OCI-LY7 (cell line): ENCODE data around the gene SMIM27. TPM values are rescaled to one million over a fixed set of nuclear protein-coding genes. Genes with fewer than 3 reads are reported as not detected.
A peak's percentile ranks its signal among the peaks of the same experiment; 100 is the strongest.

Source experiments
- BruUV-seq: library from RNA; stranded (reverse); fragments of 400-500 nt; replicated peaks from 2 replicates; lab custom pipeline; 2021; lab: Mats Ljungman, UMichigan
- CTCF ChIA-PET: fragments of 300-600 bp; sonication (Branson Sonifier 250); formaldehyde crosslinking; loops from one replicate; lab custom pipeline; 2022; ENCODE audit warnings: antibody characterized with exemption; ENCODE audit not compliant: unreplicated experiment; lab: Charles Lee
- POLR2A ChIA-PET: fragments of 300-600 bp; sonication (Branson Sonifier 250); formaldehyde crosslinking; loops from one replicate; lab custom pipeline; 2022; ENCODE audit warnings: antibody characterized with exemption; lab: Charles Lee
- DNase-seq: peaks from one replicate; pipeline ENCODE4 v3.0.0-alpha.2; 2015; ENCODE audit warnings: low spot score
- H2AFZ ChIP-seq: fragments of 200-600 bp; sonication (generic), shearing (Covaris generic); 2 replicates; pipeline ENCODE4 v1.6.1; 2014; ENCODE audit warnings: mild to moderate bottlenecking, antibody characterized with exemption, low read length, moderate library complexity
- H3K27ac ChIP-seq: fragments of 200-600 bp; sonication (generic); 2 replicates; pipeline ENCODE4 v1.5.1; 2014; ENCODE audit warnings: mixed run types, low read depth, mild to moderate bottlenecking, moderate library complexity, low read length, inconsistent platforms; ENCODE audit not compliant: poor library complexity, severe bottlenecking
- H3K36me3 ChIP-seq: fragments of 200-600 bp; sonication (generic); 2 replicates; pipeline ENCODE4 v1.6.1; 2014; ENCODE audit warnings: mild to moderate bottlenecking, antibody characterized with exemption, low read length, moderate library complexity, mixed read lengths; ENCODE audit not compliant: insufficient read depth
- H3K4me1 ChIP-seq: fragments of 200-600 bp; sonication (generic); 2 replicates; pipeline ENCODE4 v1.5.1; 2014; ENCODE audit warnings: mild to moderate bottlenecking, low read length; ENCODE audit not compliant: insufficient read depth, poor library complexity, severe bottlenecking
- H3K4me2 ChIP-seq: fragments of 200-600 bp; sonication (generic); 2 replicates; pipeline ENCODE4 v1.6.1; 2014; ENCODE audit warnings: mild to moderate bottlenecking, low read length
- H3K4me3 ChIP-seq: fragments of 200-600 bp; sonication (generic); 2 replicates; pipeline ENCODE4 v1.5.1; 2014; ENCODE audit warnings: mild to moderate bottlenecking, low read depth, low read length; ENCODE audit not compliant: poor library complexity, severe bottlenecking
- H3K79me2 ChIP-seq: fragments of 200-600 bp; sonication (generic); 2 replicates; pipeline ENCODE4 v1.6.1; 2016; ENCODE audit warnings: low read depth, mild to moderate bottlenecking, low read length, moderate library complexity, mixed read lengths; ENCODE audit not compliant: insufficient read depth
- H3K9me2 ChIP-seq: fragments of 200-600 bp; sonication (generic); 2 replicates; pipeline ENCODE4 v1.6.1; 2016; ENCODE audit warnings: mild to moderate bottlenecking, low read length, mixed read lengths; ENCODE audit not compliant: insufficient read depth
- H3K9me3 ChIP-seq: fragments of 200-600 bp; sonication (generic); 2 replicates; pipeline ENCODE4 v1.6.1; 2014; ENCODE audit warnings: mild to moderate bottlenecking, mixed run types, low read length, mixed read lengths
- H4K20me1 ChIP-seq: fragments of 200-600 bp; sonication (generic); 2 replicates; pipeline ENCODE4 v1.6.1; 2014; ENCODE audit warnings: mild to moderate bottlenecking, antibody characterized with exemption, low read length, moderate library complexity, mixed read lengths; ENCODE audit not compliant: insufficient read depth
- EZH2phosphoT487 ChIP-seq: fragments of 200-600 bp; sonication (generic); IDR thresholded peaks from 2 replicates; pipeline ENCODE4 v1.6.1; 2018; ENCODE audit warnings: low read depth, borderline replicate concordance, mild to moderate bottlenecking, mixed run types, antibody characterized with exemption, low read length, moderate library complexity, mixed read lengths
- intact Hi-C: fragments of 100-400 bp; cut with micrococcal nuclease; formaldehyde crosslinking; loops from one replicate; pipeline ENCODE4 v1.10.0; 2022; ENCODE audit not compliant: unreplicated experiment
- total RNA-seq, 2 experiments: library from RNA; depleted of rRNA in 1 of 2; stranded (reverse); fragments of >200 nt in 1 of 2; shearing (Covaris generic) in 1 of 2; gene quantifications; 2 replicates each; pipeline ENCODE4 v1.2.3, GENCODE V29; 2014 to 2022
- TF ChIP-seq, protein P1 (sequence below): fragments of 200-600 bp; sonication (generic); conservative IDR thresholded peaks from 2 replicates; pipeline ENCODE4 v1.5.1; 2014; ENCODE audit warnings: mild to moderate bottlenecking, antibody characterized with exemption, low read length, moderate library complexity, mixed read lengths

Gene SMIM27
- total RNA-seq, 2 experiments from 2014 or later: 19.5 to 21.2 TPM

DNA sequence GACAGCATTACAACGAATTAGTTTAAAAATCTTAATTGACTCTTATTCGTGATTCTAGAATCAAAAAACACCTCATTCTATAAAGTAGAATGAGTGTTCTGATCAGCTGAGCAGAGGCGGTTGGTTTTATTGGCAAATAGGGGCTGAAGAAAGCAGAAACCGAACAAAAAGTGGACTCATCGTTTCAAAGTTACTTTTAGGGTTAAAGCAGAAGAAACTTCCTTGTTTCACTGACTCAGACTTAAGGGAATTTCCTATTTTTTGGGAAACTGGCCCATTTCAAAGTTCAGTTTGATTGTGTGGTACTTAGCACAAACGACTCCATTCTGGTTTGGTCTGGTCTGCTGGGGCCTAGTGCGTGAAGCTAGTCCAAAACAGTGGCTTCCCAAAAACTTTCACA, 21.7 kb downstream of the SMIM27 start:
- Histone ChIP-seq H2AFZ (peak overlapping the region; percentile 83), H4K20me1 (0 out of 2 replicates have a peak, but pooled peaks cover 8% of the 10 kb centered on the region), H3K4me1 (peaks cover 37% of the 10 kb centered on the region), H3K9me3 (no peaks in the 10 kb centered on the region), H3K36me3 (peaks cover 10% of the 10 kb centered on the region), H3K9me2 (no peaks in the 10 kb centered on the region), H3K79me2 (peaks cover 34% of the 10 kb centered on the region), H3K4me3 (peak overlapping the region; percentile 98), H3K4me2 (peak overlapping the region; percentile 93), H3K27ac (no peak overlapping the region)
- DNase-seq: no peak
- intact Hi-C loops: loop anchor here (1.0 to 5.0 kb wide), 2 partner anchors 42 to 190 kb away; partner anchors contain the start of gene ACO1
- ChIA-PET CTCF (interaction anchor here (2.1 kb wide), 1 partner anchor 195 kb away, joined by 10 read pairs; no protein-coding TSS in a partner anchor), POLR2A (interaction anchor here (0.7 to 3.5 kb wide), 13 partner anchors 9 to 452 kb away, joined by 3 to 19 read pairs (median 4); partner anchors contain the start of gene RIGI)
- TF ChIP-seq, protein P1, sequence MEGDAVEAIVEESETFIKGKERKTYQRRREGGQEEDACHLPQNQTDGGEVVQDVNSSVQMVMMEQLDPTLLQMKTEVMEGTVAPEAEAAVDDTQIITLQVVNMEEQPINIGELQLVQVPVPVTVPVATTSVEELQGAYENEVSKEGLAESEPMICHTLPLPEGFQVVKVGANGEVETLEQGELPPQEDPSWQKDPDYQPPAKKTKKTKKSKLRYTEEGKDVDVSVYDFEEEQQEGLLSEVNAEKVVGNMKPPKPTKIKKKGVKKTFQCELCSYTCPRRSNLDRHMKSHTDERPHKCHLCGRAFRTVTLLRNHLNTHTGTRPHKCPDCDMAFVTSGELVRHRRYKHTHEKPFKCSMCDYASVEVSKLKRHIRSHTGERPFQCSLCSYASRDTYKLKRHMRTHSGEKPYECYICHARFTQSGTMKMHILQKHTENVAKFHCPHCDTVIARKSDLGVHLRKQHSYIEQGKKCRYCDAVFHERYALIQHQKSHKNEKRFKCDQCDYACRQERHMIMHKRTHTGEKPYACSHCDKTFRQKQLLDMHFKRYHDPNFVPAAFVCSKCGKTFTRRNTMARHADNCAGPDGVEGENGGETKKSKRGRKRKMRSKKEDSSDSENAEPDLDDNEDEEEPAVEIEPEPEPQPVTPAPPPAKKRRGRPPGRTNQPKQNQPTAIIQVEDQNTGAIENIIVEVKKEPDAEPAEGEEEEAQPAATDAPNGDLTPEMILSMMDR: no peak
- TF ChIP-seq EZH2phosphoT487: no peak
- no TSS peak for BruUV-seq

DNA sequence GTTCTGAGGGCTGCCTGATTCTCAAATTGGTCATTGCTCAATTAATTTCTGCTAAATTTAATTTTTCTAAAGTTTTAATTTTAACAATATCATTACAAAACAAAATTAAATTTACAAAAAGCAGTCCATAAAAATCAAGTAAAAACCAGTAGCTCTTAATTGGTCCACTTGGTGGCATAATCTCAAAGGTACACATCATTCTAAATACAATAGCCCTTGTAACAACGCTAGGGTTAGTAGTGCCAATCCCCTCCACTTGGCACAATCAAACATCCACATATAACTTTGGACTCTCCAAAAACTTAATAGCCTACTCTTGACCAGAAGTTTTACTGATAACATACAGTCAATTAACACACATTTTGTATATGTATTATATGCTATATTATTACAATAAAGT, 22.7 kb downstream of the SMIM27 start:
- H3K9me3 ChIP-seq: no peaks in the 10 kb centered on the region
- no TSS peak for BruUV-seq
- peaks cover 43% of the 10 kb centered on the region for H3K4me1 ChIP-seq
- no peak overlapping the region for H3K4me3 ChIP-seq
- POLR2A ChIA-PET: interaction anchor here (0.6 to 3.5 kb wide), 7 partner anchors 25 to 386 kb away, joined by 3 to 19 read pairs (median 3); no protein-coding TSS in a partner anchor
- H3K9me2 ChIP-seq: no peaks in the 10 kb centered on the region
- 0 out of 2 replicates have a peak, but pooled peaks cover 8% of the 10 kb centered on the region for H4K20me1 ChIP-seq
- no peak overlapping the region for H2AFZ ChIP-seq
- CTCF ChIA-PET: interaction anchor here (2.1 kb wide), 1 partner anchor 196 kb away, joined by 10 read pairs; no protein-coding TSS in a partner anchor
- H3K36me3 ChIP-seq: peaks cover 5% of the 10 kb centered on the region
- no peak overlapping the region for H3K27ac ChIP-seq
- intact Hi-C loops: loop anchor here (5.0 kb wide), 1 partner anchor 43 kb away; no protein-coding TSS in a partner anchor
- DNase-seq: peak; percentile 26
- no peak overlapping the region for H3K4me2 ChIP-seq
- peaks cover 29% of the 10 kb centered on the region for H3K79me2 ChIP-seq
- TF ChIP-seq EZH2phosphoT487: no peak
- TF ChIP-seq, protein P1: peak; percentile 42; the same call in 1 of the 2 replicates

DNA sequence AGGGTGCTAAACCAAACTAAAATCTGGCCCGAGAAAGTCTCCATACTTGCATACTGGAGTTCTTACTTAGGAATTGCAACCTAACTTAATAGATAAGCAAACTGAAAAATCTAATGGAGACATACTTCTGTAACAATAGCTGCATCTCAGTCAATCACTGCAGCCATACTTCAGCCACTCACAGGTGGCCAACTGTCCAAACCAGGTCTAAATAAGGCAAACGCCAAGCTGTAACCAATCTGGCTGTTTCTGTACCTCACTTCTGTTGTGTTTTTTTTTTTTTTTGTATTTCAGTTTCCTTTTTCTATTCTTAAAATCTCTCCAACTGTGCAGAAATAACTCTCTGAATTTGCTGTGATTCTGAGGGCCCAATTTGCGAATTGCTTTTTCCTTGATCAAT, 25.2 kb downstream of the SMIM27 start:
- intact Hi-C loops: no loop called here
- POLR2A ChIA-PET: interaction anchor here (0.7 kb wide), 1 partner anchor 43 kb away, joined by 3 read pairs; no protein-coding TSS in a partner anchor
- CTCF ChIA-PET: no interaction called here
- no peaks in the 10 kb centered on the region for H4K20me1 ChIP-seq
- H2AFZ ChIP-seq: peak overlapping the region; percentile 86
- TF ChIP-seq, protein P1: no peak
- no peak for TF ChIP-seq EZH2phosphoT487
- H3K9me3 ChIP-seq: no peaks in the 10 kb centered on the region
- H3K79me2 ChIP-seq: peaks cover 4% of the 10 kb centered on the region; the same call in 1 of the 2 replicates
- DNase-seq: no peak
- H3K36me3 ChIP-seq: no peaks in the 10 kb centered on the region
- H3K27ac ChIP-seq: no peak overlapping the region
- peak overlapping the region; percentile 30 for H3K4me2 ChIP-seq
- no TSS peak for BruUV-seq
- H3K4me1 ChIP-seq: peaks cover 49% of the 10 kb centered on the region
- no peak overlapping the region for H3K4me3 ChIP-seq
- no peaks in the 10 kb centered on the region for H3K9me2 ChIP-seq
